Panc1 (cell line): ENCODE data around the gene ENTREP3. TPM values are rescaled to one million over a fixed set of nuclear protein-coding genes. Genes with fewer than 3 reads are reported as not detected.

Experiments used
- ATAC-seq: fragments of 200-7000 bp; cut with Tn5 transposase; 2 replicates; pipeline ENCODE4 v1.9.1; 2020; ENCODE audit warnings: mild to moderate bottlenecking, moderate library complexity
- BruUV-seq: library from RNA; stranded (reverse); fragments of 400-500 nt; replicated peaks from 2 replicates; lab custom pipeline; 2021; lab: Mats Ljungman, UMichigan
- CTCF ChIA-PET: fragments of 300-600 bp; sonication (Branson Sonifier 250); formaldehyde crosslinking; loops from one replicate; lab custom pipeline; 2022; ENCODE audit warnings: antibody characterized with exemption; lab: Charles Lee
- POLR2A ChIA-PET: fragments of 300-600 bp; sonication (Branson Sonifier 250); formaldehyde crosslinking; loops from one replicate; lab custom pipeline; 2022; ENCODE audit warnings: antibody characterized with exemption; lab: Charles Lee
- DNase-seq: peaks from one replicate; pipeline ENCODE4 v3.0.0-alpha.2; 2010; ENCODE audit warnings: low read depth, low spot score
- H3K27ac ChIP-seq: 2 replicates; pipeline ENCODE4 v1.5.1; 2011; ENCODE audit warnings: mild to moderate bottlenecking, low read length, inconsistent platforms
- H3K27me3 ChIP-seq: fragments of 200-500 bp; sonication (Bioruptor generic); 2 replicates; pipeline ENCODE4 v1.6.0; 2014; ENCODE audit warnings: low read length, inconsistent platforms; ENCODE audit not compliant: control insufficient read depth, insufficient read depth
- H3K36me3 ChIP-seq: fragments of 200-500 bp; sonication (Bioruptor generic); 2 replicates; pipeline ENCODE4 v1.5.1; 2014; ENCODE audit warnings: inconsistent platforms, mild to moderate bottlenecking, low read length, moderate library complexity; ENCODE audit not compliant: control insufficient read depth, insufficient read depth
- H3K4me1 ChIP-seq: 2 replicates; pipeline ENCODE4 v1.5.1; 2011; ENCODE audit warnings: inconsistent platforms, mild to moderate bottlenecking, low read length, moderate library complexity; ENCODE audit not compliant: control insufficient read depth, insufficient read depth
- H3K4me3 ChIP-seq, 2 experiments: 2 replicates each; pipeline ENCODE4 v1.5.1; 2011 to 2012; ENCODE audit warnings: low read depth in 2 of 2, low read length in 2 of 2, mild to moderate bottlenecking in 2 of 2, inconsistent platforms in 1 of 2, moderate library complexity in 1 of 2
- H3K9me3 ChIP-seq: fragments of 200-500 bp; sonication (Bioruptor generic); 2 replicates; pipeline ENCODE4 v1.5.1; 2014; ENCODE audit warnings: low read depth, mild to moderate bottlenecking, inconsistent platforms, low read length, moderate library complexity; ENCODE audit not compliant: control insufficient read depth, insufficient read depth
- CTCF ChIP-seq: fragments of 450-650 bp; IDR thresholded peaks from 2 replicates; pipeline ENCODE4 v1.5.1; 2017; ENCODE audit warnings: mild to moderate bottlenecking
- POLR2AphosphoS5 ChIP-seq: IDR thresholded peaks from 2 replicates; pipeline ENCODE4 v1.6.1; 2012; ENCODE audit warnings: mild to moderate bottlenecking, low read depth, low read length, moderate library complexity
- REST ChIP-seq, 2 experiments: IDR thresholded peaks; 2 replicates each; pipeline ENCODE4 v1.6.1; 2011 to 2012; ENCODE audit warnings: low read depth in 2 of 2, control low read depth in 1 of 2, low read length in 1 of 2, mild to moderate bottlenecking in 1 of 2, moderate library complexity in 1 of 2; ENCODE audit not compliant: insufficient read depth in 1 of 2
- SIN3A ChIP-seq: IDR thresholded peaks from 2 replicates; pipeline ENCODE4 v1.6.1; 2012; ENCODE audit warnings: low read depth, mild to moderate bottlenecking, low read length, moderate library complexity, borderline replicate concordance; ENCODE audit not compliant: insufficient read depth
- TCF7L2 ChIP-seq: IDR thresholded peaks from 2 replicates; pipeline ENCODE4 v1.6.1; 2011; ENCODE audit warnings: mild to moderate bottlenecking, low read depth, low read length, inconsistent platforms
- in situ Hi-C: cut with HindIII; loops from 2 replicates; pipeline ENCODE4 v1.10.0; 2016; ENCODE audit warnings: low sequenced_read_pairs, low pct_unique_long_range_greater_than_20kb
- intact Hi-C: fragments of 100-400 bp; cut with micrococcal nuclease; formaldehyde crosslinking; loops from one replicate; pipeline ENCODE4 v1.10.0; 2022; ENCODE audit not compliant: unreplicated experiment
- total RNA-seq: library from RNA; stranded (reverse); gene quantifications from one replicate; pipeline ENCODE4 v1.2.1, GENCODE V29; 2021; ENCODE audit not compliant: unreplicated experiment

ENTREP3 gene
- total RNA-seq, 1 experiment from 2014 or later: 94.7 TPM

- no peaks in the 10 kb centered on the region for H3K27me3 ChIP-seq
- POLR2A ChIA-PET: no interaction called here
- no peak overlapping the region for H3K4me3 ChIP-seq
- no peak overlapping the region for H3K27ac ChIP-seq
- BruUV-seq: no TSS peak
- no peaks in the 10 kb centered on the region for H3K9me3 ChIP-seq
- peaks cover 4% of the 10 kb centered on the region for H3K4me1 ChIP-seq
- in situ Hi-C loops: no loop called here
- CTCF ChIA-PET: no interaction called here
- H3K36me3 ChIP-seq: 0 out of 2 replicates have a peak, but pooled peaks cover 3% of the 10 kb centered on the region
- ATAC-seq (no peak), DNase-seq (no peak)
- TF ChIP-seq REST (IDR thresholded peaks at IDR 0.05; ENCODE audit: insufficient read depth in 1 of 2, low read depth in 2 of 2, low read length in 1 of 2): no peak
- intact Hi-C loops: no loop called here
Observed at GRCh38 chr1:155200920-155201319, 54.4 kb downstream of the ENTREP3 start.

GRCh38 chr1:155199792-155200191, 55.5 kb downstream of the ENTREP3 start:
- ATAC-seq (no peak), DNase-seq (no peak)
- no peak overlapping the region for H3K4me3 ChIP-seq
- no peak for TF ChIP-seq TCF7L2
- no peak for TF ChIP-seq SIN3A
- TF ChIP-seq REST (IDR thresholded peaks at IDR 0.05; ENCODE audit: insufficient read depth in 1 of 2, low read depth in 2 of 2, low read length in 1 of 2): no peak
- TF ChIP-seq POLR2AphosphoS5: no peak; the same call in 1 of the 2 replicates
- TF ChIP-seq CTCF: no peak
- intact Hi-C loops: no loop called here
- no peaks in the 10 kb centered on the region for H3K9me3 ChIP-seq
- no TSS peak for BruUV-seq
- in situ Hi-C loops: no loop called here
- ChIA-PET POLR2A (no interaction called here), CTCF (no interaction called here)
- H3K4me1 ChIP-seq: peaks cover 10% of the 10 kb centered on the region
- H3K27me3 ChIP-seq: no peaks in the 10 kb centered on the region
- no peak overlapping the region for H3K27ac ChIP-seq
- peaks cover 3% of the 10 kb centered on the region; the same call in 1 of the 2 replicates for H3K36me3 ChIP-seq
